G401.6 (cell line): ENCODE data around the gene MYL5.
"Not testable (repeated sequence)": the region's sequence is repeated elsewhere in the genome, so short reads cannot be mapped to it uniquely, and the experiment has no call there.

Experiments used
- FAIRE-seq: peaks from 2 replicates; lab custom pipeline; 2012; peaks lifted over from hg19 to GRCh38; lab: Jason Lieb, UNC

Gene MYL5, protein sequence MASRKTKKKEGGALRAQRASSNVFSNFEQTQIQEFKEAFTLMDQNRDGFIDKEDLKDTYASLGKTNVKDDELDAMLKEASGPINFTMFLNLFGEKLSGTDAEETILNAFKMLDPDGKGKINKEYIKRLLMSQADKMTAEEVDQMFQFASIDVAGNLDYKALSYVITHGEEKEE

DNA sequence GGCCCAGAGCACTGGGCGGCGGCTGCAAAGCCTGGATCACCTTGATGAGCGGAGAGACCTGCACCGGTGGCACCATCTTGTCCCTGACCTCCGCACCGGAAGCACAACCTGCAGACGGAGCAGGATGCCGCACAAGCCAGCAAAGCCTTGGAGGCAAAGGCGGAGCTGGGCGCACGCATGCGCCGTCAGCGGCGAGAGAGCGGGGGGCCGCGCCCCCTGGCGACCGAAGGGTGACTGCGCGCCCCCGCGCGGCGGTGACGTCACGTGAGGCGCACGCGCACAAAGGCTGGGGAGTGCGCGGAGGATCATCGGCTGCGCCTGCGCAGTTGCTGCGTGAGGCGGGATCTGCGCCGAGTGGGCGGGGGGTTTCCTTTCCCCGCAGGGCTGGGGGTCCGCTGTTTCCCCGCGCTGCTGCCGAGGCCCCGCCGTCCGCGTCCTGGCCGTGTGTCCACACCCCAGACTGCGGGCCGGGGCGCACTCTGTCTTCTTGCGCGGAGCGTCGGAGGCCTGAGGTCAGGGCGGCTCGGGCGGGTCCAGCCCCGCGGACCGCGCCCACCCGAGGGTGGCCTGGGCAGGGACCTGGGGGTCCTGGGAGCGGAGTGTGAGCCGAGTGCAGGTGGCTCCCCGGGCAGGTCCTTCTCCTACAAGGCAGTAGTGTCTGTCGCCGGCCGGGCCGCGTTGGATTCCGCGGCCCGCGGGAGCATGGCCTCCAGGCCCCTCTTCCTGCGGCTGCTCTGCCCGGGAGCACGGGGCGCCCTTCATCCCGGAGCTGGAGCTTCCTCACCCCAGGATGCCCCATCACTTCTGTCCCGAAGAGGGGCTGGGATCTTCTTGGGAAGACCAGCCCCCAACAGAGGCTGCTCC, at the start of gene MYL5, which contains the start of gene ATP5ME:
TSS of gene MYL5 (plus strand) at position 371 of the 864 bp plus-strand sequence. CDS start 3,485 bp downstream, outside the sequence.
TSS of gene ATP5ME (minus strand) at position 105 of the 864 bp plus-strand sequence. CDS start at position 76, 29 bp downstream.
- FAIRE-seq: peak; percentile 66

DNA sequence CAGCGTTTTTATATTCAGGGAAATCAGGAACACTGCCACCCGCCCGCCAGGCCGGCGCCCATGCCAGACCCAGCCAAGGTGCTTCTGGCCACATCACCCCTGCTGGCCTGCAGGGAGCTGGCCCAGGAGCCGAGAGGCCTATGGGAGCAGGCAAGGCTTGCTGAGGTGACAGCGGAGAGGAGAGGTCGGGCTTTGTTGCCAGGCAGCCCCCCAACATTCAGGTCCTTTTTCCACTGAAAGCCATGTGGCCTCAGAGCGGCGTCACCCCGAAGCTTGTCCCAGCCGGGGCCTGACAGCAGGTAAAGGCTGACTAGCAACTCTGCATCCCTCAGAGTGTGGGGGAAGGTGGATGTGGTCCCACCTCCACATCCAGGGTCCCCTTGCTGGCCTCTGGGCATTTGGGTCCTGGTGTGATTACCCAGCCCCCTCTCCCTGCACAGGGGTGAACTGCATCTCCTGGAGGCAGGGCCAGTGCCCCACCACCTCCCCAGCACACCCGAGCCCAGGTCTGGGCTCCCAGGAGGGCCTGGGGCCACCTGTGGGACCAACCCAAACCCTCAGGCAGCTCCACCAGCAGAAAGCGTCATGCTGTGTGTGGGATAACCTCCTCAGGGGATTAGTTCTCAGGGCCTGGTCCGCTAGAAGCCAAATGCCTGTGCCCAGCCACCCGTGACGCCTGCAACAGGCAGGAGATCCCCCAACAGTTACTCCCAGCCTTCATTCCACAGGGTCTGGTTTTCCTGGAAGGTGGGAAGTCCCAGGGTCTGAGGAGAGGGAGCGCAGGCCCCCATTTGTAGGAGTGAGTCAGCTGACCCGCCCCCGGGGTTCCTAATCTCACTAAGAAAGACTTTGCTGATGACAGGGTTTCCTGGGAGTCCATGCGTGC, 49.4 kb upstream of the MYL5 start, which contains the start of gene PDE6B:
TSS of gene PDE6B (plus strand) at position 869 of the 886 bp plus-strand sequence. CDS start 54 bp downstream, outside the sequence.
- no peak for FAIRE-seq

DNA sequence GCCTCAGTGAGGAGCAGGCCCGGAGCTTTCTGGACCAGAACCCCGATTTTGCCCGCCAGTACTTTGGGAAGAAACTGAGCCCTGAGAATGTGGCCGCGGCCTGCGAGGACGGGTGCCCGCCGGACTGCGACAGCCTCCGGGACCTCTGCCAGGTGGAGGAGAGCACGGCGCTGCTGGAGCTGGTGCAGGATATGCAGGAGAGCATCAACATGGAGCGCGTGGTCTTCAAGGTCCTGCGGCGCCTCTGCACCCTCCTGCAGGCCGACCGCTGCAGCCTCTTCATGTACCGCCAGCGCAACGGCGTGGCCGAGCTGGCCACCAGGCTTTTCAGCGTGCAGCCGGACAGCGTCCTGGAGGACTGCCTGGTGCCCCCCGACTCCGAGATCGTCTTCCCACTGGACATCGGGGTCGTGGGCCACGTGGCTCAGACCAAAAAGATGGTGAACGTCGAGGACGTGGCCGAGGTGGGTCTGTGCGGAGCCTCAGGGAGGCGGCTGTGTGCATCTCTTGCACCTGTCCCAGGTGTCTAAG, 48.6 kb upstream of the MYL5 start:
- FAIRE-seq: no peak

DNA sequence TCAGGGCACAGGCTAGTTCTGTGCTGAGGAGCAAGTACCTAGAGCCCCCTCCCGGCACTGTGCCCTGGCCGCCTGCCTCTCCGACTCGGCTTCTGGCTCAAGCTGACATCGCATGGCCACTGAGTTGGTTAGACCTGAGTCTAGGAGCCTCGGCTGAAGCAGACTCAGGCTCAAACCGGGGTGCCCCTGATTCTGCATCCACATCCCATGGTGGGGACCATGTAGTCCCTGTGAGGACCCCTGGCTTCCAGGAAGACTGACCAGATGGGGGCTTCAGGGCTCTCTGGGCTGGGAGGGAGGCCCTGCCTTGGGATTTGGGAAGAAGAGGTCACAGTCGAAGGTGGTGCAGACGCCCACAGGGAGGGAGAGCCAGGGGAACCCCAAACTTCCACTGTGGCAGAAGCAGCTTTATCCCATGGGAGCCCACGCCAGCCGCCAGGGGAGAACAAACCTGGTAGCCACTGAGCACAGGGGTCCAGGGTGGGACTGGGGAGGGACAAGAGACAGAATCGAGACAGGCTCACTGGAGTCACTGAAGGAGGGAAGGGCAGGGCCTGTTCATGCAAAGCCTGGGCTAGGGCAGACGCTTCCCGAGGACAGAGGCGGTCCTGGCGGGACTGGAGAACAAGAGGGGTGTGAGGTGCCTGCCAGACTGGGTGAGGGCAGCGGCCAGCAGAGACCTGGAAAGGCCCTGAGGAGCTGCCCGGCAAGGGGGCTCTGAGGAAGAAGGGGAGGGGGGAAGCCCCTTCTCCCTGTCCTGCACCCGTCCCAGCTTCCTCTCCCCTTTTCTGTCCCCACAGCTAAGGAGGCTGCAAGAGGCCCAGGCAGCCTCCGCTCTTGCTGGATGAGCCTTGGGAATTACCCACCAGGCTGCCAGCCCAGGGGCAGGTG, 47.9 kb upstream of the MYL5 start:
- no peak for FAIRE-seq

DNA sequence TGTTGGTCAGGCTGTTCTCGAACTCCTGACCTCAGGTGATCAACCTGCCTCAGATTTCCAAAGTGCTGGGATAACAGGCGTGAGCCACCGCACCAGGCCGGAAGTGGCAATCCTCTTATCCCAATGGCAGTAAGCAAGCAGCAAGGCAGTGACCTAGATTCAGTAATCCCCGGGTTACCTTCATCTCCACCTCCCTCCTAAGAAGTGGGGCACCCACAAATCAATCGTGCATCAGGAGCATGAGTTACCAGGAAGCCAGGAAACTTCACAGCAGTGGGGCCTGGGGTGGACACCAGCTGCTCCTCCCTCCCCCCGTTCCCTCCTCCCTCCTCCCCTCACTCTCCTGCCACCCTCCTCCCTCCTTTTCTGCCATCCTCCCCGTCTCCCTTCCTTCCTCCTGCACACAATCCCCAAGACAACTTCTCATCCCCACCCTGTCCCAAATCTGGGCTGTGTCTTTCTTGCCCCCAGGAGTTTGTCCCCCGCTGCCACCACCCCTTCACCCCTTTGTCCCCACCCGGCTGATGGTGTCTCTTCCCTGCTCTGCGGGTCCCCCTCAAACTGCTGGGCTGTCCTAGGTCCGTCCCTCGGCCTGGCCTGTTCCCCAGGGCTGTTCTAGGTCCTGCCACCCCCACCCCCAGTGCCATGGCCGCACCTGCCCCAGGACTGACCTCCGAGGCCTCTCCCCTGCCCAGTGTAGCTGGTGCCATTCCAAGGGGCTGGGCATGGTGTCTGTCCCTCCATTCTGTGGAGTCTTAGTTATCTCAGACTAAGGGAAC, 46.8 kb upstream of the MYL5 start:
- FAIRE-seq: no peak

DNA sequence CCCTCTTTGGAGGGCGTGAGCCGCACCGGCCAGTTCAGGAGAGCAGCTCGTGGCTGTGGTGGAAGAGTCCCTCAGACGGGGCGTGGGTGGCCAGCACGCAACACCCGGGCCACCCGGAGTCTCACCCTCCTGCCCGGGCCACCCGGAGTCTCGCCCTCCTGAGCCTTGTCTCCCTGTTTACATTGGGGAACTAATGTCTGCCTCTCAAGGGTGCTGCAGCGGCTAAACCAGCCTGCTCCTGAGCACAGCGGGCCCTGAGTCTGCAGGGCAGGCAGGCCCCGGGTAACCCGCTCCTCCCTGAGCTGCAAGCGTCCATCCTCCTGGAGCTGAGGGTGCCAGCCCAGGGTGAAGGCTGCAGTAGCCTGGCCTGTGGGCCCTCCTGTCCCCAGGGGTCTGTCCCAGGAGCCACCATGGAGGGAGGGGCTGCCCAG, 46.0 kb upstream of the MYL5 start:
- no peak for FAIRE-seq

DNA sequence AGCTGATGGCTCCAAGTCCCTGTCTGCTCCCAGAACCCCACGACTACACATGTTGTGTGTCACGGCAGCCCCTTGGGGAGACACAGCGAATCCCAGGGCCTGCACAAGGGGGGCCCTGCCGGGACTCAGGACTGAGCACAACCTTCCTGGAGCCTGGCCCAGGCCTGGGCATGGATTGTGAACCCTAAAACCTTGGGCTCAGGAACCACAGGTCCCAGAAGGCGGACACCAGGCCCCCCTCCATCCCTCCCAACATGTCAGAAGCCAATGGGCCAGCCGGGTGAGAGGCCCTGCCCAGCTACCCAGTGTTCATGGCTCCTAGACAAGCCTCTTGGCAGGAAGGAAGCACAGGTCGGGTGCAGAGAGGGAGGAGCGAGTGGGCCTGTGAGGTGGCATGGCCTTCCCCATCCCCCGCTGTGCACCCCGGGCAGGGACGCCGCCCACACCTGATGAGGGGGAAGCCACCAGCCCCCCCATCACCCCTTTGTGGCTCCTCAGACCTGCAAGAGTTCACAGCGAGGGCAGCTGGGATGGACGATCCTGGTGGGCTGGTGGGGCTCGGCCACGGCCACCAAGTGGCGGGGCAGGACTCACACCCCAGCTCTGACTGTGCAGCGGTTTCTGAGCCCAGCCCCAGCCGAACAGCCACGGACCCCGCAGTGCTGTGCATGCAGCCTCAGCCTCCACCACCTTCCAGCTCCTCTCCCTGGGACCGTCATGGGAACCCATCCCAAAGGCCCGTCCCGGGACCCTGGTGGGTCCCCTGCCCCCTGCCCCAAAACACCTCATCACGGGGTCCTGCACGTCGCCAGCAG, 45.3 kb upstream of the MYL5 start:
- no peak for FAIRE-seq

DNA sequence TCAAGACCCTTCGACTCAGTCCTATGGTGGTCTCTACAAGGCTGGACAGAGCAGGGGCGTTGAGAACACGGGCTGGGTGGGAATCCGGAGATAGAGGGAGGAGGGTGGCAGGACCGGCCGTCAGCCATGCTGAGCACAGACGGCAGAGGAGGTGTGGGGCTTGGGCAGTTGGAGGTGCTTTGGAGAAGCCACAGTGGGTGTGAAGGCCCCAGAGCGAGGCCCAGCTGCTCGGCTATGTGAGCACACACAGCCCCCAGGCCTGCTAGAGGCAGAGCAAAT, 44.8 kb upstream of the MYL5 start:
- no peak for FAIRE-seq

DNA sequence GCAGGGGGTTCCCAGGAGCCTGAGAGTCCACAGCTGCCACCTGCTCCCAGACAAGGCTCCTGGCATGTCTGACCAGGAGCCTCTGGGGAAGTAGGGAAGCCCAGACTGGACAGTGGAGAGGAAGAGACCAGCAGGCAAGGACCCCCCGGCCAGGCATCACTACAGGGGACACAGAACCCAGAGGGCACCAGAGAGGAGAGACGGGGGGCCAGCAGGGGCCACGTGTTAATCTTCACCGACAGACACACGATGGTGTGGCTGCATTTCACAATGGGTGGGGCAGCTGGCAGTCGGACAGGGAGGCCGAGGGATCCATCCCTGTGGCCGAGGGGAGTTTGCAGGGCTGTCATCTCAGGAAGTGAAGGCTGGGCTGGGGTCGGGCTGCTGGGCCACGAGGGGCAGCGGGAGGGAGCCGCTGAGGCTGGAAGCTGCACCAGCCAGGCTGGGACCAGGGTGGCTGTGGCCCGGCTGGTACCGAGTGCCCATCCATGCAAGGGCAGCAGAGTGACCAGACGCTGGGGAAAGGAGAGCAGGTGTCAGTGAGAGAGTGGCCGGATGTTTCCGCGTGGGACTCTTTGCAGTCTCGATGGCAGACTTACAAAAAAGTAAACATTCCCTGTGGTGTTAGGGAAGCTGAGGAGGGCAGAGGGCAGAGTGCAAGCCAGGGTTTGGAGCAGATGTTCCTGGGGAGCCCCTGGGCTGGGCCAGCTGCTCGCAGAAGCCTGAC, 44.3 kb upstream of the MYL5 start:
- no peak for FAIRE-seq

DNA sequence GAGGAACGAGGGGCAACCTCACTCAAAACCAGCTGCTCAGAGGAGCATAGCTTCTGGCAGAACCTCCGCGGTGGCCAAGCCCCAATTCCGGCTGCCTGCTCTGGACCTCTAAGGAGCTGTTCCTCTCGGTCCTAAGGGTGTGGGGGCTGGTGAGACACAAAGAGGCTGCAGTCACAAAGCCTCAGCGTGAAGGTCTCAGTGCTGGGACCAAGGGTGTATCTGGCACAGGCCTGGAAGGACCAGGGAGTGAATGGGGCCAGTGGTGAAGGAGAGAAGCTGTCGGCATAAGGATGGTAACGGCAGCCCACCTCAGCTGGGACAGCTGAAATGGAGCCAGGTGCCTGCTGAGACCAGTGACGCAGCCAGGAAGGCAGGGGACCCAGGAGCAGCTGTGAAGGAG, 43.7 kb upstream of the MYL5 start:
- FAIRE-seq: no peak

DNA sequence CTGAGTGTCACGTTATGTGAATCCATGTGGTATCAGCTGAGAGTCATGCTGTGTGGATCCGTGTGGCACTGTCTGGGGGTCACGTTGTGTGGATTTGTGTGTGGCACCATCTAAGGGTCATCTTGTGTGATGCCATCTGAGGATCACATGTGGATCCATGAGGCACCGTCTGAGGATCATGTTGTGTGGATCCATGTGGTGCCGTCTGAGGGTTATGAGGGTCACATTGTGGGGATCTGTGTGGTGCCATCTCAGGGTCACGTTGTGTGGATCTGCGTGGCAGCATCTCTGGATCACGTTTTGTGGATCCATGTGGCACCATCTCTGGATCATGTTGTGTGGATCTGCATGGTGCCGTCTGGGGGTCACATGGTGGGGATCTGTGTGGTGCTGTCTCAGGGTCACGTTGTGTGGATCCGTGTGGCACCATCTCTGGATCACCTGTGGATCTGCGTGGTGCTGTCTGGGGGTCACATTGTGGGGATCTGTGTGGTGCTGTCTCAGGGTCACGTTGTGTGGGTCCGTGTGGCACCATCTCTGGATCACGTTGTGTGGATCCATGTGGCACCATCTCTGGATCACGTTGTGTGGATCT, 42.0 kb upstream of the MYL5 start:
- FAIRE-seq: no peak

DNA sequence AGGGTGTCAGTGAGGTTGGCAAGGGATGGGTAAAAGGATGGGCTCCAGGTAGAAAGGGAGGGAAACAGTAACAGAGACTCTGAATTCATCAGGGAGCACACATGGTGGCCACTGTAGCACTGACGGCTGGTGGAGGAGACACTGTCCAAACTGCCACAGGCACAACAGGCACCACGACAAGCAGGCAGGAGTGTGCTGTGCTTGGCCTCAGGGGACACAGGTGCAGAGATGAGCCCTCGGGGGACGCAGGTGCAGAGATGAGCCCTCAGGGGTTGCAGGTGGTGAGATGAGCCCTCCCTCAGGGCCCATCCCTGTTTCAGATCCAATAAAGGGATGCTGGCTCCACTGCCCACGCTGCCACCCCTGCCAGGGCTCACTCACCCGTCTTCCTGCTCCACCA, 41.4 kb upstream of the MYL5 start:
- no peak for FAIRE-seq

DNA sequence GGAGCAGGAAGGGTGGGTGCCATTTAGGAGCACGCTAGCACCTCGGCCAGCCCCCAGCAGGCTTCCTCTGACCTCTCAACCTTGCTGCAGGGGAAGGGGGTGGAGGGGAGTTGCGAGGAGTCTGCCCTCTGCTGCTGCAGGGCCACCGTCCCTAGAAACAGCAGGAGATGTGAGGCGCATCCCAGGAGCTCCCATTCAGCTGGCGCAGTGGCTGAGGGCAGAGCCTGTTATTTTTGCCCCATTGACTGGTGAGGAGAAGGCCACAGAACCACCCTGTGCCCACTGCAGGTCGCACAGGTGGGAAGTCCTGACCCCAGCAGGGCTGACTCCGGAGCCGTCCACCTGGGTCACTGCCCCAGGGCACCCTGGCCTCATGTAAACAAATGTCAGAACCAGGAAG, 40.9 kb upstream of the MYL5 start:
- FAIRE-seq: no peak

DNA sequence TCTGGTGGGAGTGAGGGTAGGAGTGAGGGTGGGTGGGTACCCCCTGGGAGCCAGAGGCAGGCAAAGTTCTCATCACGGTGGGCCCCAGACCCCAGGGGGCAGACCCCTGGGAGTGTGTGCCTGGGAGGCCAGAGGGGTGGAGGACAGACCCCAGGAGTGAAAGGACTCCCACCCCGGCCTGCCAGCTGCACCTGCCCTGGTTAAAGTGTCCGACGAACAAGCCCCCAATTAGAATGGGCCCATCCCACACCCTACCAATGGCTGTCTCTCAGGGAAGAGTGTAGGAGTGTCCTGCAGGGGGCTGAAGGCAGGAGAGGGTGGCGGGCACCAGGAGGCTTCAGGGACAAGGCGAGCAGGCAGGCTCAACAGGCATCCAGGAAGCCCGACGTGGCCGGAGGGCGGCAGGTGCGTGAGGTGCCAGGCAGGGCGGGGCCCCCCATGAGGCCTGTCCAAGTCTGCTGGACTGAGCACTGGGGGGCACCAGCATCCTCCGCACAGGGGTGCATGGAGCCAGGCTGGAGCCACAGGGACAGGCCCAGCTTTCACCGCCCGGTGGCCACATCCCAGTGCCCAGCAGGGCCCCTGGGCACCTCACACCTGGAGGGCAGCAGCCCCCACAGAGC, 40.3 kb upstream of the MYL5 start:
- no peak for FAIRE-seq

DNA sequence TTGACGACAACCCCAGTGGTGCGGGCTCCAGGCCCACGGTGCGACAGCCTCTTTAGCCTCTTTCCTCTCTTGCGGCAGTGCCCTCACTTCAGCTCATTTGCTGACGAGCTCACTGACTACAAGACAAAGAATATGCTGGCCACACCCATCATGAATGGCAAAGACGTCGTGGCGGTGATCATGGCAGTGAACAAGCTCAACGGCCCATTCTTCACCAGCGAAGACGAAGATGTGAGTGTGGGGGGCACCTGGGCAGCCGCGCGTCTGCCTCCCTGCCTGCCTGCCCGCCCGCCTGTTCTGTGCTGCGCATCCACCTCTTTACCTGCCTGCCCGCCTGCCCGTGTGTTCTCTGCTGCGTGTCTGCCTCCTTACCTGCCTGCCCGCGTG, 39.8 kb upstream of the MYL5 start:
- no peak for FAIRE-seq

DNA sequence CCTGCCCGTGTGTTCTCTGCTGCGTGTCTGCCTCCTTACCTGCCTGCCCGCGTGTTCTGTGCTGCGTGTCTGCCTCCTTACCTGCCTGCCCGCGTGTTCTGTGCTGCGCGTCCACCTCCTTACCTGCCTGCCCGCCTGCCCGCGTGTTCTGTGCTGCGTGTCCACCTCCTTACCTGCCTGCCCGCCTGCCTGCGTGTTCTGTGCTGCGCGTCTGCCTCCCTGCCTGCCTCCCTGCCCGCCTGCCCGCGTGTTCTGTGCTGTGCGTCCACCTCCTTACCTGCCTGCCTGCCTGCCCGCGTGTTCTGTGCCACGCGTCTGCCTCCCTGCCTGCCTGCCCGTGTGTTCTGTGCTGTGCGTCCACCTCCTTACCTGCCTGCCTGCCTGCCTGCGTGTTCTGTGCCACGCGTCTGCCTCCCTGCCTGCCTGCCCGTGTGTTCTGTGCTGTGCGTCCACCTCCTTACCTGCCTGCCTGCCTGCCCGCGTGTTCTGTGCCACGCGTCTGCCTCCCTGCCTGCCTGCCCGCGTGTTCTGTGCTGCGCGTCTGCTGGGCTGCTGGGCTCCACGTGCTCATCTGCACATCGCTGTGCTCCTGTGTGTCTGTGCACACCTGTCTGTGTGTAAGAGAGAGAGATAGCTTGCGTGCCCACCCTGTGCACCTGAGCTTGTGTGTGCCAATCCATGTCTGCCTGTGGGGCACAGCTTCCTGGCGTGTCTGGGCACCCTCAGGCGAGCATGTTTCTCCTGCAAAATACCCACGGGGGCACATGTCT, 39.1 kb upstream of the MYL5 start:
- not testable (repeated sequence) for FAIRE-seq

DNA sequence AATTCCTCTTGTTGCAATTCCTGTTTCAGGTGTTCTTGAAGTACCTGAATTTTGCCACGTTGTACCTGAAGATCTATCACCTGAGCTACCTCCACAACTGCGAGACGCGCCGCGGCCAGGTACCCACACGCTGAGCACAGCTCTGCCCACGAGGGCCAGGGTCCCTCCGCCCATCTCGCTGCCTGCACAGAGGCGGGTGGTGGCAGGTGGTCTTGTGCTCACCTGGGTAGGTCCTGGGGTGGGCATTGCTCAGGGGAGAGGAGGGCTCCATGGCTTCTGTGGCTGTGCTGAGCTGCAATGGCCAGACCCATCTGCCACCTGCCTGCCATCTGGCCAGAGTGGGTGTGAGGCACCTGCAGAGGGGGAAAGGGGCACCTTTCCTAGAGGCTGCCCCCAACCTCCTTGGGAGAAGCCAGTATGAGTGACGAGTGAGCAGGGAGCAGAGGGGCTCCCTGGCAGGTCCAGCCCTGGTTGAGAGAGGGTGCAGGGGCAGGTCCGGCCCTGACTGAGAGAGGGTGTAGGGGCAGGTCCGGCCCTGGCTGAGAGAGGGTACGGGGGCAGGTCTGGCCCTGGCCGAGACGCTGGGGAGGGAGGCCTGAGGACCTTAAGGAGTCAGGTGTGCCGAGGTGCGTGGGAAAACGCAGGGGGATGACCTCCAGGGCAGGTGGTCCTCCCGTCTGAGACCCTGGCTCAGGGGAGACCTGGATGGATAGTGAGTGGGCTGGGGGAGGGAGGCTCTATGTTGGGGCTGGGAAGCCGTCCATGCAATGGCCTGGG, 38.3 kb upstream of the MYL5 start:
- no peak for FAIRE-seq
